ENCODE measurements around the gene AKR1C8. TPM values are rescaled to one million over a fixed set of nuclear protein-coding genes. Genes with fewer than 3 reads are reported as not detected.

AKR1C8 gene
- total RNA-seq, 1 experiment from 2014 or later = not detected

DNA sequence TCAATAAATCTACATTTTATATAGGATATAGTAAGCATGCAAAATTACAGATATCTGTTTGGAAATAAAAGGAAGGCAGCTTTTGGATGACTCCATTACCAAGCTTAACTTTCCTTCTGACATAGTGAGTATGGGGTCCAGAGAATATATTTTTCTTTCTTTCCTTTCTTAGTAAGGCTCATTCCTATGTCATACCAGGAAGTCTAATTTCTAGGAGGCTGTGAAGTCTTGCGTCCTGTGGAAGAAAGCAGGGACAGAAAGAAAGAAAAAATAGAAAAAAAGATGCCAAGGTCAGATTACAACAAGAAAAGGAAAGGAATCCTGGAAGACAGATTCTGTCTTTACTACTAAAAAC, 36.3 kb downstream of the AKR1C8 start:
- DNase-seq = no peak
- no TSS peak for BruUV-seq (replicated peaks)
- Mint-ChIP-seq H3K36me3 (ENCODE audit: insufficient read depth, unreplicated experiment) (peaks cover 13% of the 10 kb centered on the region), H3K9me3 (ENCODE audit: low read depth, unreplicated experiment) (peaks cover 4% of the 10 kb centered on the region), H3K27ac (ENCODE audit: unreplicated experiment) (peak overlapping the region; percentile 85), H3K4me1 (ENCODE audit: low read depth, unreplicated experiment) (peaks cover 27% of the 10 kb centered on the region), H3K27me3 (ENCODE audit: unreplicated experiment) (no peaks in the 10 kb centered on the region), H3K4me3 (ENCODE audit: low read depth, unreplicated experiment) (peak overlapping the region; percentile 44)
- TF ChIP-seq, protein P1, sequence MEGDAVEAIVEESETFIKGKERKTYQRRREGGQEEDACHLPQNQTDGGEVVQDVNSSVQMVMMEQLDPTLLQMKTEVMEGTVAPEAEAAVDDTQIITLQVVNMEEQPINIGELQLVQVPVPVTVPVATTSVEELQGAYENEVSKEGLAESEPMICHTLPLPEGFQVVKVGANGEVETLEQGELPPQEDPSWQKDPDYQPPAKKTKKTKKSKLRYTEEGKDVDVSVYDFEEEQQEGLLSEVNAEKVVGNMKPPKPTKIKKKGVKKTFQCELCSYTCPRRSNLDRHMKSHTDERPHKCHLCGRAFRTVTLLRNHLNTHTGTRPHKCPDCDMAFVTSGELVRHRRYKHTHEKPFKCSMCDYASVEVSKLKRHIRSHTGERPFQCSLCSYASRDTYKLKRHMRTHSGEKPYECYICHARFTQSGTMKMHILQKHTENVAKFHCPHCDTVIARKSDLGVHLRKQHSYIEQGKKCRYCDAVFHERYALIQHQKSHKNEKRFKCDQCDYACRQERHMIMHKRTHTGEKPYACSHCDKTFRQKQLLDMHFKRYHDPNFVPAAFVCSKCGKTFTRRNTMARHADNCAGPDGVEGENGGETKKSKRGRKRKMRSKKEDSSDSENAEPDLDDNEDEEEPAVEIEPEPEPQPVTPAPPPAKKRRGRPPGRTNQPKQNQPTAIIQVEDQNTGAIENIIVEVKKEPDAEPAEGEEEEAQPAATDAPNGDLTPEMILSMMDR (IDR thresholded peaks at IDR 0.05; ENCODE audit: unreplicated experiment) = no peak
- intact Hi-C loops (cut with micrococcal nuclease; ENCODE audit: unreplicated experiment) = loop anchor here (2.0 to 10.0 kb wide), 4 partner anchors 46 to 134 kb away; partner anchors contain the start of genes AKR1C3 and AKR1C4
- CTCF ChIA-PET = no interaction called here

DNA sequence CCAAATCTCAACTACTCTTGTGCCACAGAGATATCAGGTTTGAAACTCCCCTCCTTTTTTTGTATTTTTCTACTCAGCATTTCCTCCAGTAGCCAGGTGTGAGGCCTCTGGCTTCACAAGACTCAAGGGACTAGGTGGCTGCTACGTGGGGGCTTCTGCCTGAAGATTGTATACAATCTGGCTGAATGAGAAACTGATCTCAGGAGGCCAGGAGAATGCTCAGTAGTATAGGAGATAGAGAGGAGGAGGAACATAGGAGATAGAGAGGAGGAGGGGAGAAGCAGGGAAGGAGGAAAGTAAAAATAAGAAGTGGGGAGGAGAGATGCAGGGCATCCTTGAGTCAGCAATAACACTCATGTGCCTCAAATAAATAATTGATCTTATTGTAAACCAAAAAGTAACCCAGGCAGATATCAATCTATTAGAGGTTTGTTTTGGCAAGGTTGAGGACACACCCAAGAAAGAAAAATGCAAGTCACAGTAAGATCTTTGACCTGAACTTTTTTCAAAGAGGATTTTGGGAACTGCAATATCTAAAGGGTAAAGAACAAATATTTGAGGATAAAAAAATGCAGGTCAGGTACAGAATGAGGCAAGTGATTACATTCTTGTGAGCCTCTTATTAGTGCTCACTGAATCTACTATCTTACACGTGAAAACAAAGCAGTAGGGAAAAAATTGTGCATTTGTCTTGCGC, 36.8 kb downstream of the AKR1C8 start:
- TF ChIP-seq, protein P1 (IDR thresholded peaks at IDR 0.05; ENCODE audit: unreplicated experiment) = no peak
- H3K9me3 Mint-ChIP-seq (ENCODE audit: low read depth, unreplicated experiment) = peaks cover 2% of the 10 kb centered on the region
- CTCF ChIA-PET = interaction anchor here (0.8 kb wide), 1 partner anchor 54 kb away, joined by 3 read pairs; the partner anchor contains the start of gene AKR1C3
- intact Hi-C loops (cut with micrococcal nuclease; ENCODE audit: unreplicated experiment) = loop anchor here (2.0 to 10.0 kb wide), 4 partner anchors 47 to 134 kb away; partner anchors contain the start of genes AKR1C3 and AKR1C4
- peak overlapping the region; percentile 85 for H3K27ac Mint-ChIP-seq (ENCODE audit: unreplicated experiment)
- peaks cover 13% of the 10 kb centered on the region for H3K36me3 Mint-ChIP-seq (ENCODE audit: insufficient read depth, unreplicated experiment)
- peak overlapping the region; percentile 44 for H3K4me3 Mint-ChIP-seq (ENCODE audit: low read depth, unreplicated experiment)
- no TSS peak for BruUV-seq (replicated peaks)
- H3K4me1 Mint-ChIP-seq (ENCODE audit: low read depth, unreplicated experiment) = peaks cover 32% of the 10 kb centered on the region
- no peaks in the 10 kb centered on the region for H3K27me3 Mint-ChIP-seq (ENCODE audit: unreplicated experiment)
- DNase-seq = no peak

GRCh38 chr10:5147255-5147980, 37.5 kb downstream of the AKR1C8 start:
- H3K4me3 Mint-ChIP-seq (ENCODE audit: low read depth, unreplicated experiment) = peak overlapping the region; percentile 44
- H3K36me3 Mint-ChIP-seq (ENCODE audit: insufficient read depth, unreplicated experiment) = peaks cover 15% of the 10 kb centered on the region
- CTCF ChIA-PET = interaction anchor here (0.8 kb wide), 1 partner anchor 53 kb away, joined by 3 read pairs; the partner anchor contains the start of gene AKR1C3
- peak; percentile 47 for DNase-seq
- peaks cover 39% of the 10 kb centered on the region for H3K4me1 Mint-ChIP-seq (ENCODE audit: low read depth, unreplicated experiment)
- H3K27me3 Mint-ChIP-seq (ENCODE audit: unreplicated experiment) = no peaks in the 10 kb centered on the region
- no TSS peak for BruUV-seq (replicated peaks)
- H3K9me3 Mint-ChIP-seq (ENCODE audit: low read depth, unreplicated experiment) = peaks cover 2% of the 10 kb centered on the region
- intact Hi-C loops (cut with micrococcal nuclease; ENCODE audit: unreplicated experiment) = loop anchor here (5.0 to 10.0 kb wide), 3 partner anchors 47 to 135 kb away; partner anchors contain the start of gene AKR1C4
- peak overlapping the region; percentile 85 for H3K27ac Mint-ChIP-seq (ENCODE audit: unreplicated experiment)
- TF ChIP-seq, protein P1 (IDR thresholded peaks at IDR 0.05; ENCODE audit: unreplicated experiment) = no peak

DNA sequence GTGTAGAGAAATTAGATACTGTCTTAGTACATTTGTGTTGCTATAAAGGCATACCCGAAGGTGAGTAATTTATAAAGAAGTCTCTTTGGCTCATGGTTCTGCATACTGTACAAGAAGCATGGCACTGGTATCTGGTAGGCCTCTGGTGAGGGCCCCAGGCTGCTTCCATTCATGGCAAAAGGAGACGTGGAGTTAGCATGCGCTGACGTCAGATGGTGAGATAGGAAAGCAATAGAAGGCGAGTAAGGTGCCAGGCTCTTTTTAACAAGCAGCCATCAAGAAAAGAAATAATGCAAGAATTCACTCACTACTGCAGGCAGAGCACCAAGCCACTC, 38.1 kb downstream of the AKR1C8 start:
- CTCF ChIA-PET = no interaction called here
- Mint-ChIP-seq H3K4me1 (ENCODE audit: low read depth, unreplicated experiment) (peaks cover 44% of the 10 kb centered on the region), H3K9me3 (ENCODE audit: low read depth, unreplicated experiment) (peaks cover 2% of the 10 kb centered on the region), H3K27ac (ENCODE audit: unreplicated experiment) (peak overlapping the region; percentile 85), H3K4me3 (ENCODE audit: low read depth, unreplicated experiment) (peak overlapping the region; percentile 44), H3K36me3 (ENCODE audit: insufficient read depth, unreplicated experiment) (peaks cover 20% of the 10 kb centered on the region), H3K27me3 (ENCODE audit: unreplicated experiment) (no peaks in the 10 kb centered on the region)
- intact Hi-C loops (cut with micrococcal nuclease; ENCODE audit: unreplicated experiment) = loop anchor here (5.0 to 10.0 kb wide), 3 partner anchors 48 to 135 kb away; partner anchors contain the start of gene AKR1C4
- BruUV-seq (replicated peaks) = no TSS peak
- TF ChIP-seq, protein P1 (IDR thresholded peaks at IDR 0.05; ENCODE audit: unreplicated experiment) = no peak
- no peak for DNase-seq
